Loucy (cell line): ENCODE results near the gene SIK2.

Experiments used
- H2AFZ ChIP-seq: fragments of 200-600 bp; sonication (generic); 2 replicates; pipeline ENCODE4 v1.6.0; 2016; ENCODE audit warnings: antibody characterized with exemption, mild to moderate bottlenecking, low read length, moderate library complexity
- H3F3A ChIP-seq: fragments of 200-600 bp; 2 replicates; pipeline ENCODE4 v1.6.0; 2016; ENCODE audit warnings: antibody characterized with exemption, low read depth, mild to moderate bottlenecking
- H3K27me3 ChIP-seq: fragments of 200-600 bp; sonication (generic); 2 replicates; pipeline ENCODE4 v1.6.1; 2014; ENCODE audit warnings: low read length, mild to moderate bottlenecking; ENCODE audit not compliant: insufficient read depth, poor library complexity, severe bottlenecking
- H3K36me3 ChIP-seq: fragments of 200-600 bp; sonication (generic); 2 replicates; pipeline ENCODE4 v1.6.1; 2016; ENCODE audit warnings: low read length; ENCODE audit not compliant: insufficient read depth
- H3K4me1 ChIP-seq: fragments of 200-600 bp; sonication (generic); 2 replicates; pipeline ENCODE4 v1.5.1; 2014; ENCODE audit warnings: low read length, mild to moderate bottlenecking; ENCODE audit not compliant: insufficient read depth, poor library complexity, severe bottlenecking
- H3K4me2 ChIP-seq: fragments of 200-600 bp; sonication (generic); 2 replicates; pipeline ENCODE4 v1.6.0; 2014; ENCODE audit warnings: antibody characterized with exemption, low read length, low read depth, mild to moderate bottlenecking; ENCODE audit not compliant: poor library complexity, severe bottlenecking
- H3K4me3 ChIP-seq: fragments of 200-600 bp; sonication (generic); 2 replicates; pipeline ENCODE4 v1.5.1; 2014; ENCODE audit warnings: low read length, mild to moderate bottlenecking, mixed read lengths; ENCODE audit not compliant: poor library complexity, severe bottlenecking
- H3K79me2 ChIP-seq: fragments of 200-600 bp; sonication (generic); 2 replicates; pipeline ENCODE4 v1.6.1; 2014; ENCODE audit warnings: low read length; ENCODE audit not compliant: insufficient read depth
- H3K9ac ChIP-seq: fragments of 200-600 bp; sonication (generic); 2 replicates; pipeline ENCODE4 v1.6.0; 2014; ENCODE audit warnings: mild to moderate bottlenecking, low read depth, low read length, moderate library complexity; ENCODE audit not compliant: poor library complexity, severe bottlenecking
- H3K9me2 ChIP-seq: fragments of 200-600 bp; sonication (generic); replicated peaks from 2 replicates; pipeline ENCODE4 v1.6.1; 2016; ENCODE audit warnings: low read depth, low read length, mixed read lengths
- H3K9me3 ChIP-seq: fragments of 200-600 bp; sonication (generic); 2 replicates; pipeline ENCODE4 v1.6.1; 2014; ENCODE audit warnings: mild to moderate bottlenecking, antibody characterized with exemption, low read length, low read depth; ENCODE audit not compliant: insufficient read depth
- H4K20me1 ChIP-seq: fragments of 200-600 bp; sonication (generic); 2 replicates; pipeline ENCODE4 v1.6.0; 2014; ENCODE audit warnings: antibody characterized with exemption, low read length, mild to moderate bottlenecking; ENCODE audit not compliant: insufficient read depth, poor library complexity, severe bottlenecking
- EZH2phosphoT487 ChIP-seq: fragments of 200-600 bp; IDR thresholded peaks from 2 replicates; pipeline ENCODE4 v1.6.1; 2018; ENCODE audit warnings: antibody characterized with exemption, mild to moderate bottlenecking, moderate library complexity, borderline replicate concordance
- TF ChIP-seq, protein P1 (sequence below): fragments of 200-600 bp; sonication (generic); conservative IDR thresholded peaks from 2 replicates; pipeline ENCODE4 v1.5.1; 2014; ENCODE audit warnings: mild to moderate bottlenecking, antibody characterized with exemption, low read length

The SIK2 gene

DNA sequence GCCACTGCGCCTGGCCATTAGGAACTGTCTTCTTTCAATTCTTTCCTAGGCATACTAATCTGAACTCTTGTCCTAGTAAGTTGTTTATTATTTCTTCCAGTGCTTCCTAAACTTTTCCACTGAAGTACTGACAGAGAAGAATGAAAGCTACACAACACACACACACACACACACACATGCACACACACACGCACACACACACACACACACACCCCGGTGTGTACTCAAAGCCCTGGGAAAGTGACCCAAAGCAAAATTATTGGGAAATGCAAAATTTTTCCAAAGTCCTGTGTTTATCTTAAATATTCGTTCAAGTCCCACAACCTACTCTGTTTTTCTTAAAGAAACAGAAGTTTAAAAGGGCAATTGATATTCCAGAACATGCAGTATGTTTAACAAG, 19.4 kb upstream of the SIK2 start:
- no peaks in the 10 kb centered on the region for H4K20me1 ChIP-seq
- H3K9ac ChIP-seq: peak overlapping the region; percentile 4
- no peak for TF ChIP-seq EZH2phosphoT487
- TF ChIP-seq, protein P1, sequence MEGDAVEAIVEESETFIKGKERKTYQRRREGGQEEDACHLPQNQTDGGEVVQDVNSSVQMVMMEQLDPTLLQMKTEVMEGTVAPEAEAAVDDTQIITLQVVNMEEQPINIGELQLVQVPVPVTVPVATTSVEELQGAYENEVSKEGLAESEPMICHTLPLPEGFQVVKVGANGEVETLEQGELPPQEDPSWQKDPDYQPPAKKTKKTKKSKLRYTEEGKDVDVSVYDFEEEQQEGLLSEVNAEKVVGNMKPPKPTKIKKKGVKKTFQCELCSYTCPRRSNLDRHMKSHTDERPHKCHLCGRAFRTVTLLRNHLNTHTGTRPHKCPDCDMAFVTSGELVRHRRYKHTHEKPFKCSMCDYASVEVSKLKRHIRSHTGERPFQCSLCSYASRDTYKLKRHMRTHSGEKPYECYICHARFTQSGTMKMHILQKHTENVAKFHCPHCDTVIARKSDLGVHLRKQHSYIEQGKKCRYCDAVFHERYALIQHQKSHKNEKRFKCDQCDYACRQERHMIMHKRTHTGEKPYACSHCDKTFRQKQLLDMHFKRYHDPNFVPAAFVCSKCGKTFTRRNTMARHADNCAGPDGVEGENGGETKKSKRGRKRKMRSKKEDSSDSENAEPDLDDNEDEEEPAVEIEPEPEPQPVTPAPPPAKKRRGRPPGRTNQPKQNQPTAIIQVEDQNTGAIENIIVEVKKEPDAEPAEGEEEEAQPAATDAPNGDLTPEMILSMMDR: no peak
- H3F3A ChIP-seq: 0 out of 2 replicates have a peak, but pooled peaks cover 2% of the 10 kb centered on the region
- H3K4me3 ChIP-seq: no peak overlapping the region
- H3K9me3 ChIP-seq: no peaks in the 10 kb centered on the region
- H3K36me3 ChIP-seq: no peaks in the 10 kb centered on the region
- no peak overlapping the region for H2AFZ ChIP-seq
- H3K9me2 ChIP-seq: no peaks in the 10 kb centered on the region
- no peaks in the 10 kb centered on the region for H3K79me2 ChIP-seq
- H3K4me2 ChIP-seq: peak overlapping the region; percentile 35
- H3K27me3 ChIP-seq: no peaks in the 10 kb centered on the region
- H3K4me1 ChIP-seq: peaks cover 43% of the 10 kb centered on the region

DNA sequence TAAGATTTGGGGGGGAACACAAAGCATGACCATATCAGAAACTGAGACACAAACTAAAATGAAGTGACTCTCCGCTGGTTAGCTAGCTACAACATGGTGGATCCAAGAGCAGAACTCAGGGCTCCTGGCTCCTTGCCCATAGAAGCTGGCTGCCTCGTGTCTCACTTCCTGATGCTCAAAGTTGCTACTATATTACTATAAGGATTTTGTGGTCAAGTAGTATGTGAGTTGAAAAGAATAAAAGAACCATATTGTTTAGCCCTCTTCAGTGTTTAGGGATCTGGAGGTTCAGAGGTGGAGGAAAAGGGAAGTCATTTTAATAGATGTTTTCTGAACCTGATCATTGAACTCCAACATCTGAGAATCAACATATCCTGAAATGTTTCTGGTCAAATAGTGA, 16.9 kb upstream of the SIK2 start:
- Histone ChIP-seq H3K4me1 (peaks cover 40% of the 10 kb centered on the region), H3K9ac (peak overlapping the region; percentile 32), H2AFZ (peak overlapping the region; percentile 93), H3K9me2 (no peaks in the 10 kb centered on the region), H3K4me3 (no peak overlapping the region), H3K4me2 (peak overlapping the region; percentile 26), H3F3A (0 out of 2 replicates have a peak, but pooled peaks cover 2% of the 10 kb centered on the region), H3K79me2 (no peaks in the 10 kb centered on the region), H3K36me3 (no peaks in the 10 kb centered on the region), H3K27me3 (no peaks in the 10 kb centered on the region), H4K20me1 (no peaks in the 10 kb centered on the region), H3K9me3 (no peaks in the 10 kb centered on the region)
- no peak for TF ChIP-seq EZH2phosphoT487
- TF ChIP-seq, protein P1: no peak

DNA sequence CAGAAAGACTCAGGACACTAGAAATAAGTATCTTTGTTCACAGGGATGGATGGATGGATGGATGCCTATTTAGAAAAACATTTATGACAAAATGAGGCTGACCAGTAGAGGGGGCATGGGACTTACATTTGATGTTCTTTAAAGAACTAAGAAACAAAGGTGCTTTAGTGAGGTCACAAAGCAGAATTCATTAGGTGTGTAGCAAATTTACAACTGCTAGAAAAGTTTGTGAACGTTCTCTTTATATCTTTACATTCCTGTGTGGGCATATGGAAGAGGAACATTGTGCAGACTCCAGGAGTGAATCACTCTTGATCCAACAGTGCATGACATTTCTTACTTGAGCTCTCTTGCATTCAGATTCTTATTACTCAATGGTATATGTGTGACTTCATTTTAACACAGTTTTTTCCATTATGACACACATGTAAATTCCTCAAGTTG, 15.8 kb upstream of the SIK2 start:
- peak overlapping the region; percentile 31; the same call in 1 of the 2 replicates for H2AFZ ChIP-seq
- no peaks in the 10 kb centered on the region for H3K27me3 ChIP-seq
- H3K79me2 ChIP-seq: no peaks in the 10 kb centered on the region
- H3K9ac ChIP-seq: no peak overlapping the region
- H3K4me1 ChIP-seq: peaks cover 31% of the 10 kb centered on the region
- H3K4me2 ChIP-seq: no peak overlapping the region
- TF ChIP-seq, protein P1: peak; percentile 80
- TF ChIP-seq EZH2phosphoT487: no peak
- H3K9me2 ChIP-seq: no peaks in the 10 kb centered on the region
- H3K36me3 ChIP-seq: no peaks in the 10 kb centered on the region
- H3K9me3 ChIP-seq: no peaks in the 10 kb centered on the region
- H3K4me3 ChIP-seq: no peak overlapping the region
- no peaks in the 10 kb centered on the region for H4K20me1 ChIP-seq
- 0 out of 2 replicates have a peak, but pooled peaks cover 2% of the 10 kb centered on the region for H3F3A ChIP-seq
